ENCODE data around the gene SHPK. TPM values are rescaled to one million over a fixed set of nuclear protein-coding genes. Genes with fewer than 3 reads are reported as not detected.

The SHPK gene
- total RNA-seq, 1 donor from 2014 or later, result 10.6 TPM

DNA sequence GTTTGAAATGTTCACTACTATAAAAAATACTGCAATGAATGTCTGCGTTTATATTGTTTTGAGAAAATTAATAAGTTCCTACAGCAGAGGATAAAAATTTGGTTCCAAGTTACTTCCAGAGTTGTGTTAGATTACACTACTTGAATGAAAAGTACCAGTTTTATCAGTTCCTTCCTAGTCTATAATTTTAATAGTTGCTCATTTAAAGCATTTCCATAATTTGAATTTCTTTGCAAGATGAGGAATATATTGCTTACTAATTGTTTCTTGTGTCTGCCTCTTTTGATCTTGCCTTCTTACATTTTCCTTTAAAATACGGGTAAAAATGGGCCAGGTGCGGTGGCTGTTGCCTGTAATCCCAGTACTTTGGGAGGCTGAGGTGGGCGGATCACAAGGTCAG lies 36.5 kb upstream of the SHPK start:
- ATAC-seq (no peak), DNase-seq (no peak)
- intact Hi-C loops (cut with DNase I), result no loop called here
- Histone ChIP-seq H3K27me3 (ENCODE audit: low read depth) (no peaks in the 10 kb centered on the region), H3K9me3 (no peaks in the 10 kb centered on the region), H3K36me3 (no peaks in the 10 kb centered on the region), H3K4me1 (peaks cover 18% of the 10 kb centered on the region), H3K4me3 (no peak overlapping the region), H3K27ac (no peak overlapping the region)
- TF ChIP-seq, protein P1, sequence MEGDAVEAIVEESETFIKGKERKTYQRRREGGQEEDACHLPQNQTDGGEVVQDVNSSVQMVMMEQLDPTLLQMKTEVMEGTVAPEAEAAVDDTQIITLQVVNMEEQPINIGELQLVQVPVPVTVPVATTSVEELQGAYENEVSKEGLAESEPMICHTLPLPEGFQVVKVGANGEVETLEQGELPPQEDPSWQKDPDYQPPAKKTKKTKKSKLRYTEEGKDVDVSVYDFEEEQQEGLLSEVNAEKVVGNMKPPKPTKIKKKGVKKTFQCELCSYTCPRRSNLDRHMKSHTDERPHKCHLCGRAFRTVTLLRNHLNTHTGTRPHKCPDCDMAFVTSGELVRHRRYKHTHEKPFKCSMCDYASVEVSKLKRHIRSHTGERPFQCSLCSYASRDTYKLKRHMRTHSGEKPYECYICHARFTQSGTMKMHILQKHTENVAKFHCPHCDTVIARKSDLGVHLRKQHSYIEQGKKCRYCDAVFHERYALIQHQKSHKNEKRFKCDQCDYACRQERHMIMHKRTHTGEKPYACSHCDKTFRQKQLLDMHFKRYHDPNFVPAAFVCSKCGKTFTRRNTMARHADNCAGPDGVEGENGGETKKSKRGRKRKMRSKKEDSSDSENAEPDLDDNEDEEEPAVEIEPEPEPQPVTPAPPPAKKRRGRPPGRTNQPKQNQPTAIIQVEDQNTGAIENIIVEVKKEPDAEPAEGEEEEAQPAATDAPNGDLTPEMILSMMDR (IDR thresholded peaks at IDR 0.05), result no peak

DNA sequence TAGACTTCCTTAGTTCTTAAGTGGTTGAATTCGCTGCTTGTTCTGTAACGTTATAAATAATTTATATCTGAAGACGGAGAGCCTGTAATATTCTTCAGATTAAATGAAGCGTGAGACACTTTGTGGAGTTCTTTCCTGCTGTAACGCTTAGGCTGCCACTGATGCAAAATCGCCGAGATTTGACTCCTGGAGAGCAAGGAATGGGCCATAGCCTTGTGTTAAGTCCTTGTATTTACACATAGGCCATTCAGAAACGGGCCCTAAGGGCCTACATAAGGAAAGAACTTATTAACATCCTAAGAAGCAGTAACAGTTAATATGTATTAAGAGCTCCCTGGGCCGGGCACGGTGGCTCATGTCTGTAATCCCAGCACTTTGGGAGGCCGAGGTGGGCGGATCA lies 33.5 kb upstream of the SHPK start:
- Histone ChIP-seq H3K27me3 (ENCODE audit: low read depth) (no peaks in the 10 kb centered on the region), H3K4me3 (peak overlapping the region; percentile 93), H3K36me3 (peaks cover 5% of the 10 kb centered on the region), H3K4me1 (peaks cover 36% of the 10 kb centered on the region), H3K9me3 (no peaks in the 10 kb centered on the region), H3K27ac (peak overlapping the region; percentile 96)
- intact Hi-C loops (cut with DNase I), result no loop called here
- TF ChIP-seq, protein P1 (IDR thresholded peaks at IDR 0.05), result no peak
- ATAC-seq (no peak), DNase-seq (no peak)

DNA sequence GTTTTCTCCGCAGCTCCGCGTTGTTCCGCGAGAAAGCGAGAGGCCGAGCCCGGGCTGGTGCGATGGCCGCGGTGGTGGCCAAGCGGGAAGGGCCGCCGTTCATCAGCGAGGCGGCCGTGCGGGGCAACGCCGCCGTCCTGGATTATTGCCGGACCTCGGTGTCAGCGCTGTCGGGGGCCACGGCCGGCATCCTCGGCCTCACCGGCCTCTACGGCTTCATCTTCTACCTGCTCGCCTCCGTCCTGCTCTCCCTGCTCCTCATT lies 33.0 kb upstream of the SHPK start:
- intact Hi-C loops (cut with DNase I), result no loop called here
- Histone ChIP-seq H3K27ac (peak overlapping the region; percentile 96), H3K36me3 (peaks cover 10% of the 10 kb centered on the region), H3K27me3 (ENCODE audit: low read depth) (no peaks in the 10 kb centered on the region), H3K4me1 (peaks cover 36% of the 10 kb centered on the region), H3K9me3 (no peaks in the 10 kb centered on the region), H3K4me3 (peak overlapping the region; percentile 93)
- no peak for ATAC-seq
- no peak for DNase-seq
- TF ChIP-seq, protein P1 (IDR thresholded peaks at IDR 0.05), result no peak

DNA sequence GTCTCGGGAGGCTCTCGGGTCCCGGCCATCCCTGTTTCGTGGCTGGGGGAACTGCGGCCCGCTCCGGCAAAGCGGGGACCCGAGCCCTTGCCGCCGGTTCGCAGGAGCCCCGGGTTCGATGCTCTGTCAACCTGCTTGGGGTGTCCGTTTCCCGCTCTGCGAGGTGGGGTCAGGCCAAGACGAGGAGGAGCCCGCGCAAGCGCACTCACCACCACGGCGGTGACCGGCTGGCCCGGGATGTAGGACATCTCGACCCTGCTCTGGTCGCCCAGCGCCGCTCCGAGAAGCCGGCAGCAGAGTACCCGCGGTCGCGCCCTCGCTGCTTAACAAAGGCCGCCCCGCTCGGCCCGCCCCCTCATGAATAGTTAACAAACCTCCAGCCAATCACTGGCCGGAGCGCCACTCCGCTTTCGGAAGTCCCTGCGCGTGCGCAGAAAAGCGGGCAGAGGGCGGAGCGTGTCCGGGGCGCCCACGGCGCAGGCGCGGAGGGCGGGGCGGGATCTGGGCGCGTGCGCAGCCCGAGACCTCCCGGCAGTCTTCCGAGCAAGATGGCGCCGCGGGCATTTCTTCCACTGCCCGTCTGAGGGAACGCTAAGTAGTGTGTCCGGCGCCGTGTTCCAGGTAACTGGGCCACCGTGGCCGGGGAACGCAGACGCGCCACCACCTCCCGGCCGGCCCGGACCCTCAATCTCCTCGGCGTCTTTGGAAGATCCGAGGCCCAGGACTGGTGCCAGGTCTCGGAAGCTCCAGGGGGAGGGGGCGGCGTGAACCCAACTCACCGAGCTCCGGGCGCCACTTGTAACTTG lies 32.4 kb upstream of the SHPK start, which contains the start of the genes EMC6 and TAX1BP3:
EMC6 (plus strand) TSS at position 534 of the 806 bp plus-strand sequence. CDS start 335 bp downstream, outside the sequence.
TAX1BP3 (minus strand) TSS at position 300 of the 806 bp plus-strand sequence; CDS start at position 248, 52 bp downstream.
- peak; percentile 97 for ATAC-seq
- H3K36me3 ChIP-seq, result peaks cover 16% of the 10 kb centered on the region
- peaks cover 36% of the 10 kb centered on the region for H3K4me1 ChIP-seq
- peak within 1 kb of the TSS; percentile 96 for H3K27ac ChIP-seq
- peak; percentile 99 for DNase-seq
- peak within 1 kb of the TSS; percentile 93 for H3K4me3 ChIP-seq
- no peaks in the 10 kb centered on the region for H3K9me3 ChIP-seq
- no peaks in the 10 kb centered on the region for H3K27me3 ChIP-seq (ENCODE audit: low read depth)
- intact Hi-C loops (cut with DNase I), result no loop called here
- TF ChIP-seq, protein P1 (IDR thresholded peaks at IDR 0.05), result no peak

DNA sequence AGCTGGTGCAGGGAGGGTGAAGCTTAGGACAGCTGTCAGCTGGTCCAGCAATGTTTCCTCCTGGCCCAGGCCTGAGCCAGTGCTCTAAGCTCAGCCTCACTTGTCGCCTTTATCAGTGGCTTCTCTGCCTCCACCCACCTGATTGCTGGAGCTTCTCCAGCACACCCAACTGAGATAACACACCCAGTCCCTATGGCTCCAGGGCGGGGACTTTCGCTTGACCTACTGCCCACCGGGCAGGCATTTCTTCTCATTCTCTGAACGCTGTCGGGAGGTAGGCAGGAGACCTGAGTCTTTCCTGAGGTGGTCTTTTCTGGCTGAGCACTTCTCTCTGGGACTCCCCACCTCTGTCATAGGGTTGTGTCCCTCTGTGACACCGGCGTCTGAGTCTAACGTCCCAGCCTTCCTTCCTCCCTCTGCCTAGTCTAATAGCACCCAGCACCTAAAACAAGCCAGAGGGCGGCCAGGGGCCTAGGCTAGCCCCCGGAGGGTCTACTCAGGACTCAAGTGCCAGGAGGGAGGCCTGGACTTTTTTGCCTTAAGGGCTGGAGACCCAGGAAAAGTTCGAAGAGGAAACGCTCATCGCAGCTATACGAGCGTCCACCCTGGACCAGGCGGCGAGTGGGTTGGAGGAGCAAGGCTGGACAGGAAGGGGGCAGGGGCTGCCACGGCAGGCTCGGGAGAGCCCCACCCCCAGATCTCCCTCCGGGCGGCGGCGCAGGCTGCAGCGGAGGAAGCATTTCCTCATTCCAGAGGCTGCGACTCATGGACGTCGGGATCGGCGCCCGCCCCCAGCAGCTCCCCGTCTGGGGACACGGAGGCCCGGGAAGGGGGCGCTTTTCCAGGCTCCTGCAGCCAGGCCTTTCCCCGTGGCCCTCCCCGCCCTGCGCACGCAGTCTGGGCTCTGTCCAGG lies 31.6 kb upstream of the SHPK start:
- intact Hi-C loops (cut with DNase I), result no loop called here
- TF ChIP-seq, protein P1 (IDR thresholded peaks at IDR 0.05), result peak; percentile 15
- Histone ChIP-seq H3K36me3 (peaks cover 24% of the 10 kb centered on the region), H3K27ac (peak overlapping the region; percentile 96), H3K9me3 (no peaks in the 10 kb centered on the region), H3K4me1 (peaks cover 36% of the 10 kb centered on the region), H3K27me3 (ENCODE audit: low read depth) (no peaks in the 10 kb centered on the region), H3K4me3 (peak overlapping the region; percentile 93)
- peak; percentile 90 to 92 for ATAC-seq
- DNase-seq, result peak; percentile 92

Measured in lower lobe of right lung (tissue), 2 donors.